ENCODE data around the gene UNKL.

DNA sequence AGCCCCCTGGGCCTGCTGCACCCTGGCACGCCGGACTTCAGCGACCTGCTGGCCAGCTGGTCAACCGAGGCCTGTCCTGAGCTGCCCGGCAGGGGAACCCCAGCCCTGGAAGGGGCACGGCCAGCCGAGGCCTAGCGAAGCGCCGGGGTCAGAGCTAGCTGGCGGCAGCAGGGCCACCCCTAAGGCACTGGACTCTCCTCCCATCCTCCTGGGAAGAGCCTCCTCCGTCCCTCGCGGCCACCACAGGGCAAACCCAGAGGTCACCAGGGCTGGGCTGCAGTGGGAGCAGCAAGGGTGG lies 18.7 kb upstream of the UNKL start:
- TF ChIP-seq POLR2AphosphoS5 (IDR thresholded peaks at IDR 0.05; ENCODE audit: low read depth, low read length), result no peak
- TF ChIP-seq TAF1 (IDR thresholded peaks at IDR 0.05; ENCODE audit: borderline replicate concordance, insufficient read depth, low read length), result no peak
- TF ChIP-seq, protein P1, sequence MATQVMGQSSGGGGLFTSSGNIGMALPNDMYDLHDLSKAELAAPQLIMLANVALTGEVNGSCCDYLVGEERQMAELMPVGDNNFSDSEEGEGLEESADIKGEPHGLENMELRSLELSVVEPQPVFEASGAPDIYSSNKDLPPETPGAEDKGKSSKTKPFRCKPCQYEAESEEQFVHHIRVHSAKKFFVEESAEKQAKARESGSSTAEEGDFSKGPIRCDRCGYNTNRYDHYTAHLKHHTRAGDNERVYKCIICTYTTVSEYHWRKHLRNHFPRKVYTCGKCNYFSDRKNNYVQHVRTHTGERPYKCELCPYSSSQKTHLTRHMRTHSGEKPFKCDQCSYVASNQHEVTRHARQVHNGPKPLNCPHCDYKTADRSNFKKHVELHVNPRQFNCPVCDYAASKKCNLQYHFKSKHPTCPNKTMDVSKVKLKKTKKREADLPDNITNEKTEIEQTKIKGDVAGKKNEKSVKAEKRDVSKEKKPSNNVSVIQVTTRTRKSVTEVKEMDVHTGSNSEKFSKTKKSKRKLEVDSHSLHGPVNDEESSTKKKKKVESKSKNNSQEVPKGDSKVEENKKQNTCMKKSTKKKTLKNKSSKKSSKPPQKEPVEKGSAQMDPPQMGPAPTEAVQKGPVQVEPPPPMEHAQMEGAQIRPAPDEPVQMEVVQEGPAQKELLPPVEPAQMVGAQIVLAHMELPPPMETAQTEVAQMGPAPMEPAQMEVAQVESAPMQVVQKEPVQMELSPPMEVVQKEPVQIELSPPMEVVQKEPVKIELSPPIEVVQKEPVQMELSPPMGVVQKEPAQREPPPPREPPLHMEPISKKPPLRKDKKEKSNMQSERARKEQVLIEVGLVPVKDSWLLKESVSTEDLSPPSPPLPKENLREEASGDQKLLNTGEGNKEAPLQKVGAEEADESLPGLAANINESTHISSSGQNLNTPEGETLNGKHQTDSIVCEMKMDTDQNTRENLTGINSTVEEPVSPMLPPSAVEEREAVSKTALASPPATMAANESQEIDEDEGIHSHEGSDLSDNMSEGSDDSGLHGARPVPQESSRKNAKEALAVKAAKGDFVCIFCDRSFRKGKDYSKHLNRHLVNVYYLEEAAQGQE (IDR thresholded peaks at IDR 0.05; ENCODE audit: insufficient read depth in 1 of 2, low read depth in 2 of 2, low read length in 2 of 2), result no peak
- no peak for TF ChIP-seq SIN3A (IDR thresholded peaks at IDR 0.05; ENCODE audit: borderline replicate concordance, insufficient read depth, low read length)
